ENCODE data around the gene HSPA1A. TPM values are rescaled to one million over a fixed set of nuclear protein-coding genes. Genes with fewer than 3 reads are reported as not detected.
"Not testable (repeated sequence)": the region's sequence is repeated elsewhere in the genome, so short reads cannot be mapped to it uniquely, and the experiment has no call there.

HSPA1A gene
- total RNA-seq, 2 donors from 2014 or later, result 240 to 354 TPM

DNA sequence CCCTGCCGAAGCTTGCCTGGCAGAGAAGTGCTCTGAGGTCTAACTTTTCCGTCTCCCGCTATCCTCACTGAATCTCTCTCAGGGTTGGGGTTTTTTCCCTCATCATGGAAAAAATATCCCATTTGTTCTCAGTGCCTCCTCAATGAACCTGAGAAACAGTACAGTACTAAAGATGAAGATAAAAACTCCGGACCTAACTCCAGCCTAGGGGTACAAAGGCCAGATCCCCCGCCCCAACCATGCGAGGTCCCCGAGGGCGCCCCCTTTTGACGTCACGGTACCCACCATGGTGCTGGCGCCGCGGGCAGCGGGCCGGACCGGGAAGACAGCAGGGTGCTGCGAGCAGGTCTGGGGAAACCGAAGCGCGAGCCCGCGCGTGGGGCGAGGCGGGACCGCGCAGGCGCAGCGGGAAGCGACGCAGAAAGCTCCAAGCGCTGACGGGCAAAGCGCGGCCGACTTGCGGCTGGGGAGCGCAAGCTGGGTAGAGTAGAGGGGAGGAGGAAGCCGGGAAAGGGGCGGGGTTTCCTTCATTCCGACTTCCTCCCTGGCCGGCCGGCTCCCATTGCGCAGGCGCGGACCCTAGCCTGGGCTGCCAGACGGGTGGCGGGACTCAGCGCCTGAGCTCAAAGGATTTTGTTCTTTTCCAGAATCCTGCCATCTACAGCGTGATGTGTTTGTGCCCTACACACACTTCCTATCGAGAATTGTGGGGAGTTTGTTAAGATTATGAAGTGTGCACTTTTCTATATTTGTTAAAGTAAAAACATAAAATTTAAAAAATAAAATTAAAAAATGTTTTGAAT is 8.7 kb upstream of the HSPA1A start, which contains the start of gene LSM2:
LSM2 (minus strand) TSS at position 497 of the 803 bp plus-strand sequence; CDS start at position 288, 209 bp downstream.
- H3K4me3 ChIP-seq, result peak within 1 kb of the TSS; percentile 80
- H3K36me3 ChIP-seq, result no peaks in the 10 kb centered on the region
- peak within 1 kb of the TSS; percentile 91 to 92 for H3K27ac ChIP-seq
- ATAC-seq (ENCODE audit: insufficient number of reproducible peaks, low FRiP score, low read depth) (peak; percentile 96), DNase-seq (ENCODE audit: low spot score) (peak; percentile 93)
- TF ChIP-seq, protein P1, sequence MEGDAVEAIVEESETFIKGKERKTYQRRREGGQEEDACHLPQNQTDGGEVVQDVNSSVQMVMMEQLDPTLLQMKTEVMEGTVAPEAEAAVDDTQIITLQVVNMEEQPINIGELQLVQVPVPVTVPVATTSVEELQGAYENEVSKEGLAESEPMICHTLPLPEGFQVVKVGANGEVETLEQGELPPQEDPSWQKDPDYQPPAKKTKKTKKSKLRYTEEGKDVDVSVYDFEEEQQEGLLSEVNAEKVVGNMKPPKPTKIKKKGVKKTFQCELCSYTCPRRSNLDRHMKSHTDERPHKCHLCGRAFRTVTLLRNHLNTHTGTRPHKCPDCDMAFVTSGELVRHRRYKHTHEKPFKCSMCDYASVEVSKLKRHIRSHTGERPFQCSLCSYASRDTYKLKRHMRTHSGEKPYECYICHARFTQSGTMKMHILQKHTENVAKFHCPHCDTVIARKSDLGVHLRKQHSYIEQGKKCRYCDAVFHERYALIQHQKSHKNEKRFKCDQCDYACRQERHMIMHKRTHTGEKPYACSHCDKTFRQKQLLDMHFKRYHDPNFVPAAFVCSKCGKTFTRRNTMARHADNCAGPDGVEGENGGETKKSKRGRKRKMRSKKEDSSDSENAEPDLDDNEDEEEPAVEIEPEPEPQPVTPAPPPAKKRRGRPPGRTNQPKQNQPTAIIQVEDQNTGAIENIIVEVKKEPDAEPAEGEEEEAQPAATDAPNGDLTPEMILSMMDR (IDR thresholded peaks at IDR 0.05), result no peak
- H3K27me3 ChIP-seq (replicated peaks; ENCODE audit: insufficient read depth), result no peaks in the 10 kb centered on the region
- H3K9me3 ChIP-seq, result no peaks in the 10 kb centered on the region
- H3K4me1 ChIP-seq (ENCODE audit: control insufficient read depth in 1 of 2, low read depth in 2 of 2), result peaks cover 12 to 19% of the 10 kb centered on the region in 2 donors

DNA sequence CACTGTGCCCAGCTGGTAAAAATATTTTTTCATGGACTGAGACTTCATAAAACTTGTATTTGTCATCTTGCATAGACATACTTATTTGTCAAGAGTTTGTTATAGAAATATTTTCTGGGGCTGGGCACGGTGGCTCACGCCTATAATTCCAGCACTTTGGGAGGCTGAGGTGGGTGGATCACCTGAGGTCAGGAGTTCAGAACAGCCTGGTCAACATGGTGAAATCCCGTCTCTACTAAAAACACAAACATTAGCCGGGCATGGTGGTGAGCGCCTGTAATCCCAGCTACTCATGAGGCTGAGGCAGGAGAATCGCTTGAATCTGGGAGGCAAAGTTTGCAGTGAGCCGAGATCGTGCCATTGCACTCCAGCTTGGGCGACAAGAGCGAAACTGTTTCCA is 6.7 kb upstream of the HSPA1A start:
- not testable (repeated sequence) for H3K36me3 ChIP-seq; H3K27ac ChIP-seq; H3K9me3 ChIP-seq; H3K4me3 ChIP-seq; DNase-seq (ENCODE audit: low spot score); H3K27me3 ChIP-seq (replicated peaks; ENCODE audit: insufficient read depth); ATAC-seq (ENCODE audit: insufficient number of reproducible peaks, low FRiP score, low read depth)
- peaks cover 14 to 23% of the 10 kb centered on the region in 2 donors for H3K4me1 ChIP-seq (ENCODE audit: control insufficient read depth in 1 of 2, low read depth in 2 of 2)

DNA sequence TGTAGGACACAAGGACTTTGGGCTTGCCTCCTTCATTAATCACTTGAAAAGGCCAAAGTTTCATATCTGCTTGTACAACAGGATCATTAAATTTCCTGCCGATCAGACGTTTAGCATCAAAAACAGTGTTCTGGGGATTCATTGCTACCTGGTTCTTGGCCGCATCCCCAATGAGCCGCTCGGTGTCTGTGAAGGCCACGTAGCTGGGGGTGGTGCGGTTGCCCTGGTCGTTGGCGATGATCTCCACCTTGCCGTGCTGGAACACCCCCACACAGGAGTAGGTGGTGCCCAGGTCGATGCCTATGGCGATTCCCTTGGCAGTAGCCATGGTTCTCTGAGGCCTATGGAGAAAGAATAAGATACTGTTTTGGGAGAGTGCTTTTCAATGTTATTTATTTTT is 3.7 kb upstream of the HSPA1A start:
- DNase-seq (ENCODE audit: low spot score) (no peak), ATAC-seq (ENCODE audit: insufficient number of reproducible peaks, low FRiP score, low read depth) (no peak)
- H3K9me3 ChIP-seq, result no peaks in the 10 kb centered on the region
- no peak overlapping the region for H3K27ac ChIP-seq
- TF ChIP-seq, protein P1 (IDR thresholded peaks at IDR 0.05), result no peak
- no peaks in the 10 kb centered on the region for H3K27me3 ChIP-seq (replicated peaks; ENCODE audit: insufficient read depth)
- no peaks in the 10 kb centered on the region for H3K36me3 ChIP-seq
- H3K4me1 ChIP-seq (ENCODE audit: control insufficient read depth in 1 of 2, low read depth in 2 of 2), result peaks cover 12 to 16% of the 10 kb centered on the region in 2 donors
- H3K4me3 ChIP-seq, result no peak overlapping the region

DNA sequence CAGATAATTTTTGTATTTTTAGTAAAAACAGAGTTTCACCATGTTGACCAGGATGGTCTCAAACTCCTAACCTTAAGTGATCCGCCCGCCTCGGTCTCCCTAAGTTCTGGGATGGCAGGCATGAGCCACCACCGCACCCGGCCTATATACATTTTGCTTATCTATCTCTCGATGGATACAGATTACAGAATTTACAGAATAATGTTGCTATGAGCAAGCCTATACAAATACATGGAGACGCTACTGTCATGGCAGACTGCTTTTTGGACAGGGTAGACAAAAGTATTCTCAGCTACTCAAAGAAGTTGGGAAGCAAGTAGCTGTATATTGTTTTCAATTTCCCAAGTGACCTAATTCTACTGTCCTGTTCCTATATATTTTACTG is 1.9 kb upstream of the HSPA1A start:
- Histone ChIP-seq H3K4me3 (peak overlapping the region; percentile 81), H3K27me3 (replicated peaks; ENCODE audit: insufficient read depth) (no peaks in the 10 kb centered on the region), H3K9me3 (no peaks in the 10 kb centered on the region), H3K36me3 (no peaks in the 10 kb centered on the region), H3K27ac (peak overlapping the region; percentile 91 to 93), H3K4me1 (ENCODE audit: control insufficient read depth in 1 of 2, low read depth in 2 of 2) (peaks cover 8 to 17% of the 10 kb centered on the region in 2 donors)
- DNase-seq (ENCODE audit: low spot score) (no peak), ATAC-seq (ENCODE audit: insufficient number of reproducible peaks, low FRiP score, low read depth) (no peak)
- TF ChIP-seq, protein P1 (IDR thresholded peaks at IDR 0.05), result no peak

DNA sequence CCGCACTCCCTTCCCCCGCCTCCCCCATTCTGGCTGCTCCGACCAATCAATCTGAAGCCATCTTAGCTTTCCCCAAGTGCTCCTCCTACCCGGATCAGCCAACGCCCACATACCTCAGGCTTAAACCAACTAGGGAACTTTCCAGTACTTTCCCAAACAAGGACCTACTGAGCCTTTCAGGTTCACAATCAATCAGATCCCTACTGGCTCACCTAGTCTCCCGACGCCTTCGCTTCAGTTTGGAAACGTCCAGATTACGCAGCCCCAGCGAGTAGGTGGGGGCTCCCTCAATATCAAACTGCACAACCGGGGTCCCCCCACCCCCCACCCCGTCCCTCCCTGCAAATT is 692 bp upstream of the HSPA1A start:
- Histone ChIP-seq H3K9me3 (no peaks in the 10 kb centered on the region), H3K27me3 (replicated peaks; ENCODE audit: insufficient read depth) (no peaks in the 10 kb centered on the region), H3K27ac (peak overlapping the region; percentile 97 to 98), H3K4me3 (peak overlapping the region; percentile 81), H3K36me3 (no peaks in the 10 kb centered on the region), H3K4me1 (ENCODE audit: control insufficient read depth in 1 of 2, low read depth in 2 of 2) (peaks cover 15 to 29% of the 10 kb centered on the region in 2 donors)
- peak; percentile 96 for DNase-seq (ENCODE audit: low spot score)
- TF ChIP-seq, protein P1 (IDR thresholded peaks at IDR 0.05), result no peak
- peak; percentile 78 for ATAC-seq (ENCODE audit: insufficient number of reproducible peaks, low FRiP score, low read depth)

DNA sequence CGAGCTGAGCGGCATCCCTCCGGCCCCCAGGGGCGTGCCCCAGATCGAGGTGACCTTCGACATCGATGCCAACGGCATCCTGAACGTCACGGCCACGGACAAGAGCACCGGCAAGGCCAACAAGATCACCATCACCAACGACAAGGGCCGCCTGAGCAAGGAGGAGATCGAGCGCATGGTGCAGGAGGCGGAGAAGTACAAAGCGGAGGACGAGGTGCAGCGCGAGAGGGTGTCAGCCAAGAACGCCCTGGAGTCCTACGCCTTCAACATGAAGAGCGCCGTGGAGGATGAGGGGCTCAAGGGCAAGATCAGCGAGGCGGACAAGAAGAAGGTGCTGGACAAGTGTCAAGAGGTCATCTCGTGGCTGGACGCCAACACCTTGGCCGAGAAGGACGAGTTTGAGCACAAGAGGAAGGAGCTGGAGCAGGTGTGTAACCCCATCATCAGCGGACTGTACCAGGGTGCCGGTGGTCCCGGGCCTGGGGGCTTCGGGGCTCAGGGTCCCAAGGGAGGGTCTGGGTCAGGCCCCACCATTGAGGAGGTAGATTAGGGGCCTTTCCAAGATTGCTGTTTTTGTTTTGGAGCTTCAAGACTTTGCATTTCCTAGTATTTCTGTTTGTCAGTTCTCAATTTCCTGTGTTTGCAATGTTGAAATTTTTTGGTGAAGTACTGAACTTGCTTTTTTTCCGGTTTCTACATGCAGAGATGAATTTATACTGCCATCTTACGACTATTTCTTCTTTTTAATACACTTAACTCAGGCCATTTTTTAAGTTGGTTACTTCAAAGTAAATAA is 2.0 kb downstream of the HSPA1A start:
- peaks cover 22 to 50% of the 10 kb centered on the region in 2 donors for H3K4me1 ChIP-seq (ENCODE audit: control insufficient read depth in 1 of 2, low read depth in 2 of 2)
- ATAC-seq (ENCODE audit: insufficient number of reproducible peaks, low FRiP score, low read depth); DNase-seq (ENCODE audit: low spot score); H3K27me3 ChIP-seq (replicated peaks; ENCODE audit: insufficient read depth); H3K9me3 ChIP-seq; H3K36me3 ChIP-seq: not testable (repeated sequence)
- peak overlapping the region; percentile 70 for H3K4me3 ChIP-seq
- peak overlapping the region; percentile 85 to 92 for H3K27ac ChIP-seq

DNA sequence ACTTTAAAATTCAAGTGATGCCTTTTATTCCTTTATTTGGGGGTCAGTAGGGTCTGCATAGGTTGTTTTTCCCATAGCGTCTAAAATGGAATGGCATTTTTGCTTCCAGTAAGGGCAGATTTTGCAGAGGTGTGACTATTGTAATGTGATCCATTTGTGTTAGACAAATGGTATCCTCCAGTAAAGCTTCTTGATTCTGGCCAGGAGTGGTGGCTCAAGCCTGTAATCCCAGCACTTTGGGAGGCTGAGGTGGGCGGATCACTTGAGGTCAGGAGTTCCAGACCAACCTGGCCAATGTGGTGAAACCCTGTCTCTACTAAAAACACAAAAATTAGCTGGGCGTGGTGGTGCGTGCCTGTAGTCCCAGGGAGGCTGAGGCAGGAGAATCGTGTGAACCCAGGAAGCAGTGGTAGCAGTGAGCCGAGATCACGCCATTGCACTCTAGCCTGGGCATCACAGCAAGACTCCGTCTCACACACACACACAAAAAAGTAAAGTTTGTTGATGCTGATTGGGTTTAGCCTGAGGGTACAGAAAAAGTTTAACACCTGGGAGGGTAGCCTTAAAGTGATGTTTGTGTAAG is 2.7 kb downstream of the HSPA1A start:
- ATAC-seq (ENCODE audit: insufficient number of reproducible peaks, low FRiP score, low read depth); DNase-seq (ENCODE audit: low spot score); H3K27me3 ChIP-seq (replicated peaks; ENCODE audit: insufficient read depth); H3K9me3 ChIP-seq; H3K36me3 ChIP-seq: not testable (repeated sequence)
- H3K4me1 ChIP-seq (ENCODE audit: control insufficient read depth in 1 of 2, low read depth in 2 of 2), result peaks cover 25 to 57% of the 10 kb centered on the region in 2 donors
- H3K27ac ChIP-seq, result peak overlapping the region; percentile 85 to 92
- peak overlapping the region; percentile 70 for H3K4me3 ChIP-seq

Measured in thoracic aorta (tissue), 2 donors.